GM19023 (cell line): ENCODE data around the gene HAL.

ENCODE experiments used
- ATAC-seq: cut with Tn5 transposase; IDR thresholded peaks from one replicate; pipeline ENCODE4 v1.9.1; 2021; ENCODE audit warnings: mild to moderate bottlenecking, moderate library complexity; ENCODE audit not compliant: unreplicated experiment

The HAL gene

GRCh38 chr12:95943330-95943842 is 52.8 kb downstream of the HAL start, which contains the start of gene AMDHD1:
TSS of gene AMDHD1 (plus strand) at chr12:95943331. CDS start at chr12:95943399, 68 bp downstream.
- peak; percentile 57 for ATAC-seq

GRCh38 chr12:95942524-95943329 is 53.4 kb downstream of the HAL start, which contains the start of gene CCDC38:
TSS of gene CCDC38 (minus strand) at chr12:95942614. CDS start at chr12:95936509, 6,105 bp downstream.
- peak; percentile 99 for ATAC-seq

- no peak for ATAC-seq
Observed at GRCh38 chr12:95942101-95942523, 54.0 kb downstream of the HAL start.

GRCh38 chr12:95940514-95940913 is 55.6 kb downstream of the HAL start:
- no peak for ATAC-seq
